GM12875 (cell line): ENCODE data around the gene ZC2HC1B.

Source experiments
- H3K4me3 ChIP-seq: one replicate; pipeline ENCODE4 v1.5.1; 2011; ENCODE audit warnings: low read depth, low read length, control low read depth
- TF ChIP-seq, protein P1 (sequence below): IDR thresholded peaks from 2 replicates; pipeline ENCODE4 v1.5.1; 2011; ENCODE audit warnings: low read depth, mild to moderate bottlenecking, control low read depth, inconsistent platforms, low read length, moderate library complexity, borderline replicate concordance; ENCODE audit not compliant: insufficient read depth

ZC2HC1B gene

GRCh38 chr6:143884216-143884900 lies 20.1 kb downstream of the ZC2HC1B start:
- no peak overlapping the region for H3K4me3 ChIP-seq
- TF ChIP-seq, protein P1, sequence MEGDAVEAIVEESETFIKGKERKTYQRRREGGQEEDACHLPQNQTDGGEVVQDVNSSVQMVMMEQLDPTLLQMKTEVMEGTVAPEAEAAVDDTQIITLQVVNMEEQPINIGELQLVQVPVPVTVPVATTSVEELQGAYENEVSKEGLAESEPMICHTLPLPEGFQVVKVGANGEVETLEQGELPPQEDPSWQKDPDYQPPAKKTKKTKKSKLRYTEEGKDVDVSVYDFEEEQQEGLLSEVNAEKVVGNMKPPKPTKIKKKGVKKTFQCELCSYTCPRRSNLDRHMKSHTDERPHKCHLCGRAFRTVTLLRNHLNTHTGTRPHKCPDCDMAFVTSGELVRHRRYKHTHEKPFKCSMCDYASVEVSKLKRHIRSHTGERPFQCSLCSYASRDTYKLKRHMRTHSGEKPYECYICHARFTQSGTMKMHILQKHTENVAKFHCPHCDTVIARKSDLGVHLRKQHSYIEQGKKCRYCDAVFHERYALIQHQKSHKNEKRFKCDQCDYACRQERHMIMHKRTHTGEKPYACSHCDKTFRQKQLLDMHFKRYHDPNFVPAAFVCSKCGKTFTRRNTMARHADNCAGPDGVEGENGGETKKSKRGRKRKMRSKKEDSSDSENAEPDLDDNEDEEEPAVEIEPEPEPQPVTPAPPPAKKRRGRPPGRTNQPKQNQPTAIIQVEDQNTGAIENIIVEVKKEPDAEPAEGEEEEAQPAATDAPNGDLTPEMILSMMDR, result no peak

DNA sequence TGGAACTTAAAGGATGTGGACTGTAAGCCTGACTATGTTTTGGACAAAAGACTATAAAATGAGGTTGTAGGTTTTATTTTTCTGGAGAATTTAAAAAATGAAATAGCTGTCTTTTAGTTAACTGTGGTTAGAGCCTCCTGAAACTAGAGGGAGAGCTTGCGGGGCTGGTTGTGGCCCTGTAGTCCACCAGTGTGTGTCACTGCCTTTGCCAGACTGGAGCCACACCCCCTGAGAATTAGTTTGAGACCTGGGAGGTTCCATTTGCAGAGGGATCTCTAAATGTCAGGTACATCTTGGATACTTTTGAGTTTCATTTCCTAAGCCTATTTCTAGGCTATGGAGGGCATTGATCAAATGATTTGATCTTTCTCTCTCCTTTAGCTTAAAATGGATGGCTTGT lies 20.8 kb downstream of the ZC2HC1B start:
- TF ChIP-seq, protein P1, result no peak
- no peak overlapping the region for H3K4me3 ChIP-seq

GRCh38 chr6:143894655-143895054 lies 30.4 kb downstream of the ZC2HC1B start:
- TF ChIP-seq, protein P1, result no peak
- no peak overlapping the region for H3K4me3 ChIP-seq

GRCh38 chr6:143896126-143896860 lies 32.0 kb downstream of the ZC2HC1B start:
- TF ChIP-seq, protein P1, result no peak
- H3K4me3 ChIP-seq, result no peak overlapping the region

DNA sequence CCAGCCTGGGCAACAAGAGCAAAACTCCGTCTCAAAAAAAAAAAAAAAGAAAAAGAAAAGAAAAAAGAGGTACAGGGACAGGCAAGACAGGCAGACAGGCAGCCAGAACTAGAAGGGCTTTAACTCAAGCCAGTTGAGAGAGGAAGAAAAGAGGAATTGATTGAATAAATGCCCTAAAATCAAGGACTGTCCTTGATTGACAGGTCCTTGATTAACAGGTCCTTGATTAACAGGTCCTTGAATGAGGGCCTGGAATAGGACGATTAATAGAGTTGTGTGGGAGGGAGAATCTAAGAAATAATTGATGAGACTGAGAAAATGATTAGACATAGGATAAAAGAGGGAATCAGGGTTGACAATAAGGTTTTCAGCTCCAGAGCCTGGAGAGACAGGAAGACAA lies 36.1 kb downstream of the ZC2HC1B start:
- TF ChIP-seq, protein P1, result no peak
- no peak overlapping the region for H3K4me3 ChIP-seq

DNA sequence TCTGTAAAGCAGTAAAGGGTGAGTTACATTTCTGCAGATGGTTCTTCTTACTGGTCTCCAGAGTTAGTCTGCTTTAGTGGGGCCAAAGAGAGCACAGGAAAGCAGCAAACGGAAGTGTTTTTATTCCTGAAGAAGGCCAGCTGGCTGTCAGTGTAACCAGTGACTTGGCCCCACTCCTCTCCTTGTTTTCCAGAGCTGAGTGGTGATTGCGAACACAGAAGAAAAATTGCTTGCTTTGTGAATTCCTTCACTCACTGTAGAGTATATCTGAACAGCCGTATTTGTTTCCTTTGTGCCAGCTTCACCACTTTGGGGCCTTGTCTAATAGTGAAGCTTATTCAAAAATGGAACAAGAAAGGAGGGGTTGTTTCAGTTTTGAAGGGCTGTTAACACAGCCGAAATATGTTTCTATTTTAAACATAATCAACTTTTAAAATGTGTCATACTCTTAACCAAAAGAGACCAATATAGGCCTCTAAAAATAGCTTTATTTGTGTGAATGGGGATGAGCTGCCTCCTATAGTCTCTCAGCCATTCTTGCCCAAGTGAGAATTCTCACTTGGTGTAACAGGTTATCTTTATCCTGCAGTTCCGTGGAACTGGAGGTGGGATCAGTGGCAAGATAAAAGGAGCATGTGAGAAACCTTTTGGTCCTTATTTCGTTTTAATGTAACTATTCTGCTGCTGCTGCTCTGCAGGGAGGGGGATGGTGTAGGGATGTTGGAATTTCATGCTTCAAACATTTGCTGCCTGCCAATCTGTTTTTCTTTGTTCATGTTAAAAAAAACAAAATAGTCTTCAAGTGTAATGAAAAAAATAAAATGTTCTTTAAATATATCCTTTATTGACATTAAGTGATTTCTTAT lies 37.8 kb downstream of the ZC2HC1B start:
- TF ChIP-seq, protein P1, result no peak
- no peak overlapping the region for H3K4me3 ChIP-seq
